ENCODE data around the gene USP30. TPM values are rescaled to one million over a fixed set of nuclear protein-coding genes. Genes with fewer than 3 reads are reported as not detected.

USP30 gene
- total RNA-seq, 1 experiment from 2014 or later, result 12.5 TPM

- Histone ChIP-seq H3K27ac (no peak overlapping the region), H3K79me2 (ENCODE audit: low read depth) (no peaks in the 10 kb centered on the region), H3K9me2 (ENCODE audit: insufficient read depth) (no peaks in the 10 kb centered on the region), H3K36me3 (ENCODE audit: low read depth) (no peaks in the 10 kb centered on the region), H2AFZ (no peak overlapping the region), H4K20me1 (ENCODE audit: insufficient read depth) (no peaks in the 10 kb centered on the region), H3K4me2 (no peak overlapping the region), H3K4me3 (no peak overlapping the region), H3K27me3 (ENCODE audit: insufficient read depth, low read depth) (no peaks in the 10 kb centered on the region), H3K9me3 (ENCODE audit: insufficient read depth, low read depth) (no peaks in the 10 kb centered on the region), H3K4me1 (replicated peaks; ENCODE audit: insufficient read depth) (no peaks in the 10 kb centered on the region), H3F3A (ENCODE audit: insufficient read depth, low read depth) (no peaks in the 10 kb centered on the region)
- BruUV-seq (replicated peaks), result no TSS peak
- POLR2A ChIA-PET (ENCODE audit: unreplicated experiment), result no interaction called here
- DNase-seq, result no peak
- TF ChIP-seq EZH2 (IDR thresholded peaks at IDR 0.05; ENCODE audit: low read depth), result no peak
- TF ChIP-seq CTCF (conservative IDR thresholded peaks at IDR 0.05), result no peak
- intact Hi-C loops (cut with micrococcal nuclease; ENCODE audit: unreplicated experiment), result no loop called here
- CTCF ChIA-PET, result no interaction called here
Observed at GRCh38 chr12:109125791-109126190, 73.4 kb downstream of the USP30 start.

- DNase-seq, result no peak
- peaks cover 5% of the 10 kb centered on the region for H3K27me3 ChIP-seq (ENCODE audit: insufficient read depth, low read depth)
- ChIA-PET POLR2A (ENCODE audit: unreplicated experiment) (interaction anchor here (0.6 kb wide), 1 partner anchor 13 kb away, joined by 8 read pairs; no protein-coding TSS in a partner anchor), CTCF (no interaction called here)
- H4K20me1 ChIP-seq (ENCODE audit: insufficient read depth), result no peaks in the 10 kb centered on the region
- H3K9me2 ChIP-seq (ENCODE audit: insufficient read depth), result no peaks in the 10 kb centered on the region
- H3F3A ChIP-seq (ENCODE audit: insufficient read depth, low read depth), result no peaks in the 10 kb centered on the region
- TF ChIP-seq EZH2 (IDR thresholded peaks at IDR 0.05; ENCODE audit: low read depth) (no peak), CTCF (conservative IDR thresholded peaks at IDR 0.05) (no peak)
- no peak overlapping the region for H3K4me3 ChIP-seq
- no peaks in the 10 kb centered on the region for H3K9me3 ChIP-seq (ENCODE audit: insufficient read depth, low read depth)
- no peak overlapping the region for H2AFZ ChIP-seq
- H3K79me2 ChIP-seq (ENCODE audit: low read depth), result no peaks in the 10 kb centered on the region
- H3K27ac ChIP-seq, result no peak overlapping the region
- intact Hi-C loops (cut with micrococcal nuclease; ENCODE audit: unreplicated experiment), result no loop called here
- no peaks in the 10 kb centered on the region for H3K36me3 ChIP-seq (ENCODE audit: low read depth)
- H3K4me2 ChIP-seq, result no peak overlapping the region
- BruUV-seq (replicated peaks), result no TSS peak
- 0 out of 2 replicates have a peak, but pooled peaks cover 4% of the 10 kb centered on the region for H3K4me1 ChIP-seq (replicated peaks; ENCODE audit: insufficient read depth)
Observed at GRCh38 chr12:109126784-109127183, 74.4 kb downstream of the USP30 start.

- Histone ChIP-seq H3K27me3 (ENCODE audit: insufficient read depth, low read depth) (peaks cover 12% of the 10 kb centered on the region), H3K79me2 (ENCODE audit: low read depth) (no peaks in the 10 kb centered on the region), H3F3A (ENCODE audit: insufficient read depth, low read depth) (no peaks in the 10 kb centered on the region), H3K36me3 (ENCODE audit: low read depth) (no peaks in the 10 kb centered on the region), H3K27ac (no peak overlapping the region), H3K9me3 (ENCODE audit: insufficient read depth, low read depth) (no peaks in the 10 kb centered on the region), H4K20me1 (ENCODE audit: insufficient read depth) (no peaks in the 10 kb centered on the region), H2AFZ (no peak overlapping the region), H3K4me1 (replicated peaks; ENCODE audit: insufficient read depth) (0 out of 2 replicates have a peak, but pooled peaks cover 4% of the 10 kb centered on the region), H3K4me2 (no peak overlapping the region), H3K9me2 (ENCODE audit: insufficient read depth) (no peaks in the 10 kb centered on the region), H3K4me3 (no peak overlapping the region)
- ChIA-PET CTCF (no interaction called here), POLR2A (ENCODE audit: unreplicated experiment) (interaction anchor here (0.7 kb wide), 1 partner anchor 126 kb away, joined by 7 read pairs; no protein-coding TSS in a partner anchor)
- TF ChIP-seq EZH2 (IDR thresholded peaks at IDR 0.05; ENCODE audit: low read depth), result no peak
- no peak for DNase-seq
- intact Hi-C loops (cut with micrococcal nuclease; ENCODE audit: unreplicated experiment), result no loop called here
- BruUV-seq (replicated peaks), result no TSS peak
Observed at GRCh38 chr12:109127533-109128242, 75.3 kb downstream of the USP30 start.
